AG10803 (cell line): ENCODE measurements around the gene HSPA1A.
A peak's percentile ranks its signal among the peaks of the same experiment; 100 is the strongest.

Source experiments
- DNase-seq: peaks from one replicate; pipeline ENCODE4 v3.0.0; 2010; ENCODE audit warnings: low read depth
- H3K4me3 ChIP-seq: 2 replicates; pipeline ENCODE4 v1.5.1; 2011; ENCODE audit warnings: mild to moderate bottlenecking, low read length, control low read depth
- CTCF ChIP-seq: conservative IDR thresholded peaks from 2 replicates; pipeline ENCODE4 v1.5.1; 2011; ENCODE audit warnings: mild to moderate bottlenecking, low read length, control low read depth, inconsistent platforms

HSPA1A gene

GRCh38 chr6:31770860-31771259 is 44.5 kb upstream of the HSPA1A start:
- no peak overlapping the region for H3K4me3 ChIP-seq
- TF ChIP-seq CTCF: no peak
- no peak for DNase-seq

GRCh38 chr6:31771992-31772358 is 43.4 kb upstream of the HSPA1A start:
- no peak for TF ChIP-seq CTCF
- H3K4me3 ChIP-seq: no peak overlapping the region
- DNase-seq: no peak

- TF ChIP-seq CTCF: no peak
- H3K4me3 ChIP-seq: no peak overlapping the region
- no peak for DNase-seq
These were observed 40.2 kb upstream of the HSPA1A start for GRCh38 chr6:31775184-31775583.

- no peak for TF ChIP-seq CTCF
- no peak for DNase-seq
These were observed 39.5 kb upstream of the HSPA1A start for GRCh38 chr6:31775633-31776484.

GRCh38 chr6:31776485-31776988 is 38.8 kb upstream of the HSPA1A start:
- no peak for DNase-seq
- H3K4me3 ChIP-seq: no peak overlapping the region
- TF ChIP-seq CTCF: no peak

More at GRCh38 chr6:31775633-31776484, 39.5 kb upstream of the HSPA1A start:
- H3K4me3 ChIP-seq: no peak overlapping the region

GRCh38 chr6:31776989-31777666 is 38.2 kb upstream of the HSPA1A start, which contains the start of gene VWA7:
TSS of gene VWA7 (minus strand) at chr6:31777328. CDS start at chr6:31776779, 549 bp downstream.
- no peak for TF ChIP-seq CTCF
- no peak within 1 kb of the TSS for H3K4me3 ChIP-seq
- peak; percentile 56 for DNase-seq
